Measurements from ENCODE around the gene TRIM59. TPM values are rescaled to one million over a fixed set of nuclear protein-coding genes. Genes with fewer than 3 reads are reported as not detected.

Gene TRIM59
- total and polyA plus RNA-seq, 9 of the 15 experiments (the other 6 are each of a cell fraction or from before 2014, with no cell fraction given), result 16.8 to 101 (median 34.8) TPM

DNA sequence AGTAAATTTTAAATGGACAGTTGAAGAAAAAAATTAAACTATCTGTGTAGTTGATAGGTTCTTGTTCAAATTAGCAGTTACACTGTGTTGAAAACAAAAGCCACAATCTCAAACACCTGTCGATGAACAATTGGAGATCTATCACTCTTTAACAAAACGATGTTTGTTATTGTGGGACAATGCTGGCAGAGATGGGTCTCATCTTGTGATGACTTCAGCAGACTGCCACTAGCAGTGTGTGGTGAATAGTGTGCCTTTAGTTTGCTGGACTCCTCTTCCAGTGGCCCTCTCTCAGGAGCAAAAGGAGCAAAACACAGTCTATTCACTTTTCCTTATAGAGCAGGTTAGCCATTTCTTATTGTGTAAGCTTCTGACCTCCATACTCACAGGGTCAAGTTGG, 14.7 kb upstream of the TRIM59 start (continued):
- TF ChIP-seq YBX1 (IDR thresholded peaks at IDR 0.05), result no peak

DNA sequence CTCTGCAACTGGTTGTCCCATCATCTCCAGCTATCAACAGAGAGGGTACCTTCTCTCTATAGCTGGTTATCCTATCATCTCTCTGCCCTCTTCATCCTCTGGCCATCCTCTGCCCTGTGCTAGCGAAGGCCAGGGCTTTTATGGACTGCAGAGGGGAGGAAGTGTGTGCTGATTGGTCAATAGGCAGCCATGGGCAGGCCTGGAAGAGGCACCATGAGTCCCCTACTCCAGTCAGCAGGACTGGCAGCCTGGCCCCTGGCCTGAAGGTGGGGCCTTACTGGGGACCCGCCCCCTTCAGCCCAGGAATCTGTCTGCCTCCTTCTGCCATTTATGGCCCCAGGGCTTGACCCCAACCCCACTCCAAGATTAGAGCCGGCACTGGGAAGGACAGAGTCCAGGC, 10.4 kb upstream of the TRIM59 start:
- CTCF ChIA-PET (ENCODE audit: low intra/inter-chr PET ratio), result no interaction called here
- H3K27ac ChIP-seq (ENCODE audit: extremely low read depth, low read depth, low read length), result no peak overlapping the region
- H3K4me2 ChIP-seq (ENCODE audit: insufficient read depth, low read length), result no peak overlapping the region; the same call in 1 of the 2 replicates
- H3K9me3 ChIP-seq (replicated peaks; ENCODE audit: control insufficient read depth, insufficient read depth, low read depth, low read length), result no peaks in the 10 kb centered on the region
- H3K4me1 ChIP-seq (replicated peaks in 1 of 2; ENCODE audit: control insufficient read depth in 2 of 2, insufficient read depth in 2 of 2, low read length in 2 of 2), result peaks cover 10 to 14% of the 10 kb centered on the region in 2 experiments
- no peaks in the 10 kb centered on the region for H3K79me2 ChIP-seq (ENCODE audit: control insufficient read depth, insufficient read depth, low read length)
- FAIRE-seq, result no peak
- peak; percentile 42 for ATAC-seq
- H3K9ac ChIP-seq (ENCODE audit: insufficient read depth in 1 of 2, low read depth in 2 of 2, low read length in 2 of 2), result no peak overlapping the region
- no peak overlapping the region for H3K4me3 ChIP-seq
- H3K36me3 ChIP-seq (ENCODE audit: control insufficient read depth, insufficient read depth, low read length), result no peaks in the 10 kb centered on the region
- intact Hi-C loops (cut with micrococcal nuclease) (no loop called here), in situ Hi-C loops (cut with MboI) (loop anchor here (25.0 kb wide), 1 partner anchor 573 kb away; no protein-coding TSS in a partner anchor)
- DNase-seq (ENCODE audit: extremely low read depth in 1 of 4, low spot score in 3 of 4), result no peak
- no TSS peak for BruUV-seq (replicated peaks)
- no peaks in the 10 kb centered on the region for H3K9me1 ChIP-seq (ENCODE audit: control insufficient read depth, insufficient read depth, low read length)
- no peaks in the 10 kb centered on the region for H4K20me1 ChIP-seq (replicated peaks; ENCODE audit: control insufficient read depth, insufficient read depth, low read length)
- H2AFZ ChIP-seq (ENCODE audit: low read depth, low read length), result no peak overlapping the region; the same call in 1 of the 2 replicates
- POLR2A ChIA-PET, result interaction anchor here (6.8 kb wide), 1 partner anchor 11 kb away, joined by 51 read pairs; the partner anchor contains the start of gene TRIM59
- 35% methylated on average over 3 of the region's 3 CpGs for WGBS (ENCODE audit: insufficient coverage, low coverage, missing lambda C conversion rate)
- H3K27me3 ChIP-seq (ENCODE audit: control insufficient read depth in 2 of 2, insufficient read depth in 2 of 2, low read length in 2 of 2), result no peaks in the 10 kb centered on the region
- no peak for TF ChIP-seq PML (IDR thresholded peaks at IDR 0.05; ENCODE audit: low read length)
- TF ChIP-seq, protein P1, sequence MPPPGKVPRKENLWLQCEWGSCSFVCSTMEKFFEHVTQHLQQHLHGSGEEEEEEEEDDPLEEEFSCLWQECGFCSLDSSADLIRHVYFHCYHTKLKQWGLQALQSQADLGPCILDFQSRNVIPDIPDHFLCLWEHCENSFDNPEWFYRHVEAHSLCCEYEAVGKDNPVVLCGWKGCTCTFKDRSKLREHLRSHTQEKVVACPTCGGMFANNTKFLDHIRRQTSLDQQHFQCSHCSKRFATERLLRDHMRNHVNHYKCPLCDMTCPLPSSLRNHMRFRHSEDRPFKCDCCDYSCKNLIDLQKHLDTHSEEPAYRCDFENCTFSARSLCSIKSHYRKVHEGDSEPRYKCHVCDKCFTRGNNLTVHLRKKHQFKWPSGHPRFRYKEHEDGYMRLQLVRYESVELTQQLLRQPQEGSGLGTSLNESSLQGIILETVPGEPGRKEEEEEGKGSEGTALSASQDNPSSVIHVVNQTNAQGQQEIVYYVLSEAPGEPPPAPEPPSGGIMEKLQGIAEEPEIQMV (tag; conservative IDR thresholded peaks at IDR 0.05; ENCODE audit: low read depth), result no peak
- no peak for TF ChIP-seq ESRRB (CRISPR knock-in tag; IDR thresholded peaks at IDR 0.05; ENCODE audit: borderline replicate concordance)
- TF ChIP-seq, protein P2, sequence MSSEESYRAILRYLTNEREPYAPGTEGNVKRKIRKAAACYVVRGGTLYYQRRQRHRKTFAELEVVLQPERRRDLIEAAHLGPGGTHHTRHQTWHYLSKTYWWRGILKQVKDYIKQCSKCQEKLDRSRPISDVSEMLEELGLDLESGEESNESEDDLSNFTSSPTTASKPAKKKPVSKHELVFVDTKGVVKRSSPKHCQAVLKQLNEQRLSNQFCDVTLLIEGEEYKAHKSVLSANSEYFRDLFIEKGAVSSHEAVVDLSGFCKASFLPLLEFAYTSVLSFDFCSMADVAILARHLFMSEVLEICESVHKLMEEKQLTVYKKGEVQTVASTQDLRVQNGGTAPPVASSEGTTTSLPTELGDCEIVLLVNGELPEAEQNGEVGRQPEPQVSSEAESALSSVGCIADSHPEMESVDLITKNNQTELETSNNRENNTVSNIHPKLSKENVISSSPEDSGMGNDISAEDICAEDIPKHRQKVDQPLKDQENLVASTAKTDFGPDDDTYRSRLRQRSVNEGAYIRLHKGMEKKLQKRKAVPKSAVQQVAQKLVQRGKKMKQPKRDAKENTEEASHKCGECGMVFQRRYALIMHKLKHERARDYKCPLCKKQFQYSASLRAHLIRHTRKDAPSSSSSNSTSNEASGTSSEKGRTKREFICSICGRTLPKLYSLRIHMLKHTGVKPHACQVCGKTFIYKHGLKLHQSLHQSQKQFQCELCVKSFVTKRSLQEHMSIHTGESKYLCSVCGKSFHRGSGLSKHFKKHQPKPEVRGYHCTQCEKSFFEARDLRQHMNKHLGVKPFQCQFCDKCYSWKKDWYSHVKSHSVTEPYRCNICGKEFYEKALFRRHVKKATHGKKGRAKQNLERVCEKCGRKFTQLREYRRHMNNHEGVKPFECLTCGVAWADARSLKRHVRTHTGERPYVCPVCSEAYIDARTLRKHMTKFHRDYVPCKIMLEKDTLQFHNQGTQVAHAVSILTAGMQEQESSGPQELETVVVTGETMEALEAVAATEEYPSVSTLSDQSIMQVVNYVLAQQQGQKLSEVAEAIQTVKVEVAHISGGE (CRISPR knock-in tag; IDR thresholded peaks at IDR 0.05), result no peak
- TF ChIP-seq, protein P3, sequence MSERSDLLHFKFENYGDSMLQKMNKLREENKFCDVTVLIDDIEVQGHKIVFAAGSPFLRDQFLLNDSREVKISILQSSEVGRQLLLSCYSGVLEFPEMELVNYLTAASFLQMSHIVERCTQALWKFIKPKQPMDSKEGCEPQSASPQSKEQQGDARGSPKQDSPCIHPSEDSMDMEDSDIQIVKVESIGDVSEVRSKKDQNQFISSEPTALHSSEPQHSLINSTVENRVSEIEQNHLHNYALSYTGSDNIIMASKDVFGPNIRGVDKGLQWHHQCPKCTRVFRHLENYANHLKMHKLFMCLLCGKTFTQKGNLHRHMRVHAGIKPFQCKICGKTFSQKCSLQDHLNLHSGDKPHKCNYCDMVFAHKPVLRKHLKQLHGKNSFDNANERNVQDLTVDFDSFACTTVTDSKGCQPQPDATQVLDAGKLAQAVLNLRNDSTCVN (CRISPR knock-in tag; IDR thresholded peaks at IDR 0.05), result no peak
- TF ChIP-seq, protein P4, sequence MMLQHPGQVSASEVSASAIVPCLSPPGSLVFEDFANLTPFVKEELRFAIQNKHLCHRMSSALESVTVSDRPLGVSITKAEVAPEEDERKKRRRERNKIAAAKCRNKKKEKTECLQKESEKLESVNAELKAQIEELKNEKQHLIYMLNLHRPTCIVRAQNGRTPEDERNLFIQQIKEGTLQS (IDR thresholded peaks at IDR 0.05), result no peak
- TF ChIP-seq, protein P4 (CRISPR knock-in tag; conservative IDR thresholded peaks at IDR 0.05), result no peak
- no peak for TF ChIP-seq ELF2 (CRISPR knock-in tag; IDR thresholded peaks at IDR 0.05)
- TF ChIP-seq MCM2 (IDR thresholded peaks at IDR 0.05; ENCODE audit: low read depth), result no peak
- TF ChIP-seq, protein P5, sequence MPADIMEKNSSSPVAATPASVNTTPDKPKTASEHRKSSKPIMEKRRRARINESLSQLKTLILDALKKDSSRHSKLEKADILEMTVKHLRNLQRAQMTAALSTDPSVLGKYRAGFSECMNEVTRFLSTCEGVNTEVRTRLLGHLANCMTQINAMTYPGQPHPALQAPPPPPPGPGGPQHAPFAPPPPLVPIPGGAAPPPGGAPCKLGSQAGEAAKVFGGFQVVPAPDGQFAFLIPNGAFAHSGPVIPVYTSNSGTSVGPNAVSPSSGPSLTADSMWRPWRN (IDR thresholded peaks at IDR 0.05; ENCODE audit: low read depth), result no peak
- no peak for TF ChIP-seq CCAR2 (IDR thresholded peaks at IDR 0.05; ENCODE audit: low read depth, low read length)
- TF ChIP-seq, protein P6, sequence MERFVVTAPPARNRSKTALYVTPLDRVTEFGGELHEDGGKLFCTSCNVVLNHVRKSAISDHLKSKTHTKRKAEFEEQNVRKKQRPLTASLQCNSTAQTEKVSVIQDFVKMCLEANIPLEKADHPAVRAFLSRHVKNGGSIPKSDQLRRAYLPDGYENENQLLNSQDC (CRISPR knock-in tag; IDR thresholded peaks at IDR 0.05), result no peak
